Measurements from ENCODE around the gene STK36.

Gene STK36

DNA sequence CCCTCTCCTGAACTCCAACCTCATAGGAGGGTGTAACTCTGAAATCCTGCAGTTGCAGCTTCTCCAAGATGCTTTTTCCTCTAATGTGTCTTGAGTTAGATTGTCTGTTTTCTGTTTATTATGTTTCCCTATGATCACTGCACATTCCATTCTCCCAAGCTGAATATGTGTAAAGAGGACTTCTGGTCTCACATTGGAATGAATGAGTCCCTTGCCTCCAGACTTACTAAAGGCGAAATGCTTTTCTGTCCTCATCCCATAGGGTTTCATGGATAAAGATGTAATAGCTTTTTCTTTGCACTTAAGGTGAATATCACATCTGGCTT, 74.5 kb downstream of the STK36 start:
- DNase-seq (ENCODE audit: low read depth in 1 of 2, low spot score in 1 of 2) = no peak

DNA sequence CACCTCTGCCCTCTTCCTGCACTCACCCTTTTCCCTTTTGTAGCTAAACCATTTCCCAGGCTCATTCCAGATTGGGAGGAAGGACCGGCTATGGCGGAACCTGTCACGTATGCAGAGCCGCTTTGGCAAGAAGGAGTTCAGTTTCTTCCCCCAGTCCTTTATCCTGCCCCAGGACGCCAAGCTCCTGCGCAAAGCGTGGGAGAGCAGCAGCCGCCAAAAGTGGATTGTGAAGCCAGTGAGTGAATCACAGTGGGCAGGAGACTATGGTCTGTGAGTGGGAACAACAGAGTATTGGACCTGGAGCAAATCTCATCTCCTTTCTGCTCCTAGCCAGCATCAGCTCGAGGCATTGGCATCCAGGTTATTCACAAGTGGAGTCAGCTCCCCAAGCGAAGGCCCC, 75.1 kb downstream of the STK36 start:
- DNase-seq (ENCODE audit: low read depth in 1 of 2, low spot score in 1 of 2) = no peak

DNA sequence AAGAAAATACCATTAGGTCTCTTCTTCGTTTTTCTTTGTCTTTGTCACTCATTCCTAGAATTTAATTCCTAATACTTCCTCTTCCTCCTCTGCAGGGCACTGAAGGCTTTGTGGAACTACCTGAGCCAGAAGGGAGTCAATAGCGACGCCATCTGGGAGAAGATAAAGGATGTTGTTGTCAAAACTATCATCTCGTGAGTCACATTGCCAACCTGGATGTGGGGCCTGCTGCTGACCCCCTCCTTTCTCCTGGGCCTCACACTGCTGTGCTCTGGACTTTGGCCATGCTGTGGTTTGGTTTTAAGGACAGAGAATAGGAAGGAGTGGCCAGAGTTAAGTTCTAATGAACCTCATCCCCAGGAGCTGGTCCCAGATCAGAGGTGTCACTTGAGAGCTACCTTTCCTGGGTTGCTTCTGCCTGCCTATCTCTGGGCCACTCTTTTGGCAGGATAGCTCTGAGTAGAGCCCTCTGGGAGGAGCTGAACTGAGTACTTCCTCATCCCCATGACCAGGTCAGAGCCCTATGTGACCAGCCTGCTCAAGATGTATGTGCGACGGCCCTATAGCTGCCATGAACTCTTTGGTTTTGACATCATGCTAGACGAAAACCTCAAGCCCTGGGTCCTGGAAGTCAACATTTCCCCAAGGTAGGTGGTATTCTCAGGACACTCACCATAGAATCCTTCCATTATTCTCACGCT, 77.0 kb downstream of the STK36 start:
- no peak for DNase-seq (ENCODE audit: low read depth in 1 of 2, low spot score in 1 of 2)

Measured in activated CD4-positive, alpha-beta T cell treated with anti-CD3 and anti-CD28 coated beads, Interleukin-2, amount 50 U/mL, for 24 hours (primary cell).